PC-3 (cell line): ENCODE results near the gene CFL1.

Experiments
- CTCF ChIP-seq: fragments of 300-600 bp; sonication (generic); conservative IDR thresholded peaks from 2 replicates; pipeline ENCODE4 v1.5.1; 2017; ENCODE audit warnings: antibody characterized with exemption, low read depth, mild to moderate bottlenecking, low read length
- EZH2 ChIP-seq: fragments of 300-600 bp; sonication (generic); IDR thresholded peaks from one replicate; pipeline ENCODE4 v1.6.1; 2017; ENCODE audit warnings: antibody characterized with exemption, mild to moderate bottlenecking, low read length; ENCODE audit not compliant: unreplicated experiment
- EZH2phosphoT487 ChIP-seq: fragments of 300-600 bp; sonication (generic); IDR thresholded peaks from 2 replicates; pipeline ENCODE4 v1.6.1; 2018; ENCODE audit warnings: mild to moderate bottlenecking, antibody characterized with exemption, low read length, borderline replicate concordance

- TF ChIP-seq CTCF (no peak), EZH2 (no peak), EZH2phosphoT487 (no peak)
Observed at GRCh38 chr11:65885231-65885630, 27.3 kb upstream of the CFL1 start.
